Ishikawa (cell line): ENCODE data around the gene NKX1-2.
A peak's percentile ranks its signal among the peaks of the same experiment; 100 is the strongest.

Experiments used
- CEBPB ChIP-seq: IDR thresholded peaks from 2 replicates; pipeline ENCODE4 v1.6.1; 2012
- CREB1 ChIP-seq: IDR thresholded peaks from 2 replicates; pipeline ENCODE4 v1.6.1; 2012; ENCODE audit warnings: low read depth
- EGR1 ChIP-seq: IDR thresholded peaks from 2 replicates; pipeline ENCODE4 v1.6.1; 2012
- EP300 ChIP-seq: IDR thresholded peaks from 2 replicates; pipeline ENCODE4 v1.6.1; 2012; ENCODE audit warnings: borderline replicate concordance
- FOXM1 ChIP-seq: IDR thresholded peaks from 2 replicates; pipeline ENCODE4 v1.6.1; 2012; ENCODE audit warnings: low read depth, borderline replicate concordance
- NFIC ChIP-seq: IDR thresholded peaks from 2 replicates; pipeline ENCODE4 v1.6.1; 2012
- RAD21 ChIP-seq: IDR thresholded peaks from 2 replicates; pipeline ENCODE4 v1.6.1; 2012; ENCODE audit warnings: low read depth
- TAF1 ChIP-seq: IDR thresholded peaks from 2 replicates; pipeline ENCODE4 v1.6.1; 2012; ENCODE audit warnings: low read depth, mild to moderate bottlenecking
- TCF12 ChIP-seq: IDR thresholded peaks from 2 replicates; pipeline ENCODE4 v1.6.1; 2012; ENCODE audit warnings: low read depth
- TEAD4 ChIP-seq: IDR thresholded peaks from 2 replicates; pipeline ENCODE4 v1.6.1; 2012
- YY1 ChIP-seq: IDR thresholded peaks from 2 replicates; pipeline ENCODE4 v1.6.1; 2012; ENCODE audit warnings: low read depth
- ZBTB7A ChIP-seq: IDR thresholded peaks from 2 replicates; pipeline ENCODE4 v1.6.1; 2012; ENCODE audit warnings: low read depth
- TF ChIP-seq, protein P1 (sequence below): IDR thresholded peaks from 2 replicates; pipeline ENCODE4 v1.6.1; 2012
- TF ChIP-seq, protein P2 (sequence below): IDR thresholded peaks from 2 replicates; pipeline ENCODE4 v1.6.1; 2012
- TF ChIP-seq, protein P3 (sequence below): IDR thresholded peaks from 2 replicates; pipeline ENCODE4 v1.6.1; 2012; ENCODE audit warnings: low read depth, mild to moderate bottlenecking

NKX1-2 gene

DNA sequence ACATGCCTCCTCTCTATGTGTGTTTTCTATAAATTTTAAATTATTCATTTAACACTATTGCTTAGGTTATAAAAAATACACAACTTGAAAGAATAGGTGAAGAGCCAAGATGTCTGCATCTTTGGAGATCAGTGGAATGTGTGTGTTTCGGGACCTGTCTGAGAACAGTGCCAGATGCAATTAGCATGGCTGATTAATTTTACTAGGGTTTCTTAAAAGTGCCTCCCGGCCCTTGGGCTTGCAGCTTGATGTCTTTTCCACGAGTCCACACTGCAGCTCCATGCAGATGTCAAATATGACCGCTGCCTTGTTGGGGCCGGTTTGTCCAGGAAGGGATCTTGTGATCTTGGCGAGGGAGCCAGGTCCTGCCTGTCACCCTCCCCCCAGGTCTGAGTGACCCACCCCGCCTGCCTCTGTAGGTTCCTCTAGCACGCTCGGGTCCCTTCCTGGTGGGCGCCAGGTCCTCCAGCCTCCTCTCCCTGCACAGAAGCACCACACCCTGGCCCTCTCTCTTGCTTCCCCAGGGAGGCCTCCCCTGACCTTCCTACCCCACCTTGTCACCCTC, 32.5 kb upstream of the NKX1-2 start:
- TF ChIP-seq FOXM1 (no peak), CEBPB (no peak), RAD21 (no peak)
- TF ChIP-seq, protein P1, sequence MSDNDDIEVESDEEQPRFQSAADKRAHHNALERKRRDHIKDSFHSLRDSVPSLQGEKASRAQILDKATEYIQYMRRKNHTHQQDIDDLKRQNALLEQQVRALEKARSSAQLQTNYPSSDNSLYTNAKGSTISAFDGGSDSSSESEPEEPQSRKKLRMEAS = no peak

DNA sequence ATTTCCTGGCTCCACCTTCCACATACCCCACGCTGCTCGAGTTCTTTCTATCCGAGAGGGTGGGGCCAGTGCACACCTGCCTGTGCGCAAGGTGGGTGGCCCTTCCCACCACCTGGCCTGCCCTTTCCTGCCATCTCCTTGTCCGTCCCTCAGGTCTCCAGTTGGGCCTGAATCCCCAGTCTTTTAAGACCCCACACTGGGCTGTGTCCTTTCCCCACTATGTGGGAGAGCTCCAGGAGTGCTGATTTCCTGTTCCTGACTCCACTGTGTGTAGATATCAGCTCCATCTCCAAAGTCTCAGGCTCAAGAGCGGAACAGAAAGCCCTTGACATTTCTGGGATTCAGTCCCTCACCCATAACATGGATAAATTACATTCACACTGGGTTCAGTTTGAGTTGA, 31.9 kb upstream of the NKX1-2 start:
- TF ChIP-seq TCF12 (no peak), EGR1 (no peak), ZBTB7A (no peak)
- TF ChIP-seq, protein P1 = no peak

DNA sequence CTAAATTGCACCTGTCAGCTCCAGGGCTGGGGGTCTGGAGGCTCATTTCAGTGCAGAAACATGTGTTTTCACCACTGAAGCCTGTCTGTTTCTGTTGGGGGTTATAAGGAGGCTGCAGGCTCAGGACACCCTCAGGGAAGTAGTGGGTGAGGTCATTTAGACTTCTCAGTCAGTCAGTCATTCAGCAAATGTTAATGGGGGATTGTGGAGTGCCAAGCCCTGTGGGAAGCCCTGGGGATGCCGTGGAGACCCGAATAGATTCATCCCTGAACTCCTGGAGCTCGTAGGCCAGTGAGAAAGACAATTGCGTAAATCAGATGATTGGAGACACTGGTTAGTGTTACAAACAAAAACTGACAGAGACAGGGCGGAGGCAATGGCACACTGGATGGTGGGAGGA, 31.0 kb upstream of the NKX1-2 start:
- TF ChIP-seq, protein P2, sequence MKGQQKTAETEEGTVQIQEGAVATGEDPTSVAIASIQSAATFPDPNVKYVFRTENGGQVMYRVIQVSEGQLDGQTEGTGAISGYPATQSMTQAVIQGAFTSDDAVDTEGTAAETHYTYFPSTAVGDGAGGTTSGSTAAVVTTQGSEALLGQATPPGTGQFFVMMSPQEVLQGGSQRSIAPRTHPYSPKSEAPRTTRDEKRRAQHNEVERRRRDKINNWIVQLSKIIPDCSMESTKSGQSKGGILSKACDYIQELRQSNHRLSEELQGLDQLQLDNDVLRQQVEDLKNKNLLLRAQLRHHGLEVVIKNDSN = no peak
- TF ChIP-seq CEBPB (no peak), EGR1 (no peak), TEAD4 (no peak), CREB1 (no peak), TAF1 (no peak), EP300 (no peak), RAD21 (no peak), YY1 (no peak)
- TF ChIP-seq, protein P3, sequence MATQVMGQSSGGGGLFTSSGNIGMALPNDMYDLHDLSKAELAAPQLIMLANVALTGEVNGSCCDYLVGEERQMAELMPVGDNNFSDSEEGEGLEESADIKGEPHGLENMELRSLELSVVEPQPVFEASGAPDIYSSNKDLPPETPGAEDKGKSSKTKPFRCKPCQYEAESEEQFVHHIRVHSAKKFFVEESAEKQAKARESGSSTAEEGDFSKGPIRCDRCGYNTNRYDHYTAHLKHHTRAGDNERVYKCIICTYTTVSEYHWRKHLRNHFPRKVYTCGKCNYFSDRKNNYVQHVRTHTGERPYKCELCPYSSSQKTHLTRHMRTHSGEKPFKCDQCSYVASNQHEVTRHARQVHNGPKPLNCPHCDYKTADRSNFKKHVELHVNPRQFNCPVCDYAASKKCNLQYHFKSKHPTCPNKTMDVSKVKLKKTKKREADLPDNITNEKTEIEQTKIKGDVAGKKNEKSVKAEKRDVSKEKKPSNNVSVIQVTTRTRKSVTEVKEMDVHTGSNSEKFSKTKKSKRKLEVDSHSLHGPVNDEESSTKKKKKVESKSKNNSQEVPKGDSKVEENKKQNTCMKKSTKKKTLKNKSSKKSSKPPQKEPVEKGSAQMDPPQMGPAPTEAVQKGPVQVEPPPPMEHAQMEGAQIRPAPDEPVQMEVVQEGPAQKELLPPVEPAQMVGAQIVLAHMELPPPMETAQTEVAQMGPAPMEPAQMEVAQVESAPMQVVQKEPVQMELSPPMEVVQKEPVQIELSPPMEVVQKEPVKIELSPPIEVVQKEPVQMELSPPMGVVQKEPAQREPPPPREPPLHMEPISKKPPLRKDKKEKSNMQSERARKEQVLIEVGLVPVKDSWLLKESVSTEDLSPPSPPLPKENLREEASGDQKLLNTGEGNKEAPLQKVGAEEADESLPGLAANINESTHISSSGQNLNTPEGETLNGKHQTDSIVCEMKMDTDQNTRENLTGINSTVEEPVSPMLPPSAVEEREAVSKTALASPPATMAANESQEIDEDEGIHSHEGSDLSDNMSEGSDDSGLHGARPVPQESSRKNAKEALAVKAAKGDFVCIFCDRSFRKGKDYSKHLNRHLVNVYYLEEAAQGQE = no peak
- TF ChIP-seq, protein P1 = no peak

DNA sequence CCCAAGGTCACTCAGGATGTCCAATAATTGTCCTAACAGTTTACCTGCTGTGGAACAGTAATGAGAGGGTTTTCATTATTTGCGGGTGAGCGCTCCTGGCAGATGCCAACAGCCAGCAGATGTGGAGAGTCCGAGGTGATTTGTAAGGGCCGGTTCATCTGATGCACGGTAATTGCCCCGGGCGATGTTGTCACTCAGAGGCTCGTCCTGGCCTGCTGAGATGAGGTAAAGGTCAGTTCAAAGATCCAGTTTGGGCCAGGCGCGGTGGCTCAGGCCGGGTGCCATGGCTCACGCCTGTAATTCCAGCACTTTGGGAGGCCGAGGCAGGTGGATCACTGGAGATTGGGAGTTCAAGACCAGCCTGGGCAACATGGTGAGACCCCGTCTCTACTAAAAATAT, 28.7 kb upstream of the NKX1-2 start:
- TF ChIP-seq EP300 = no peak
- no peak for TF ChIP-seq TAF1
- TF ChIP-seq, protein P1 = no peak
- TF ChIP-seq ZBTB7A = no peak
- TF ChIP-seq TCF12 = no peak
- TF ChIP-seq NFIC = no peak
- TF ChIP-seq CREB1 = no peak

DNA sequence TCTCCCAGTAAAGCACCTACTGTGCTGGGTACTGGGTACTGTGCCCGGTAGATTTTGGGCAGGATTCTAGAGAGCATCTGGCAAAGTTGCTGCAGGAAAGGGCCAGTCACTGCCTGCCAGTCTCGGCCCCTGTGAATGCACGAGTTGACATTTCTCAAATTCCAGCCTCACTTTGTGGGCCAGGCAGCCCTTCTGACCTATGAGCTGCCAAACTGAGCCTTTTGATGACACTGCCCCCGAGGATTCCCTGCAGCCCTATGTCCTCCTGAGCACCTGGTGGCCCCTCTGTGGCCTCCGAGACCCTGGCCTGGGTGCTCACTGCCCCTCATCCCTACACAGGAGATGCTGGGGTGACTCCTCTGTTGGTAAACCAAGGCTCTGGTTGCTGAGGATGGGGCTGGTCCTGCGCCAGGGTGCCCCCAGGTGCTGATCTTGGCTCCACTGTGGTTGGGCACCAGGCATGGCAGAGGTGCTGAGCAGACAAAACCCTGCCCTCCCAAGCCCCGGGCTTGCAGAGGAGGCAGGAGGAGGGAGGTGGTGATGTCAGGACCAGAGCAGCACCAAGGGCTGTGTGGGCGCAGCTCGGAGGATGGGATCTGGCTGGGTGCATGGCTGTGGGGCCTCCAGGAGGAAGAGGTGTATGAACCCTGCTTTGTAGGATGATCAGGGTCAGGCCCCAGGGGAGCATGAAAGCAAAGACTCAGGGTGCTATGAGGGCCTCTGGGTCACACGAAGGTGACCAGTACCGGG, 28.0 kb upstream of the NKX1-2 start:
- TF ChIP-seq TEAD4 (peak; percentile 64), CEBPB (no peak)

DNA sequence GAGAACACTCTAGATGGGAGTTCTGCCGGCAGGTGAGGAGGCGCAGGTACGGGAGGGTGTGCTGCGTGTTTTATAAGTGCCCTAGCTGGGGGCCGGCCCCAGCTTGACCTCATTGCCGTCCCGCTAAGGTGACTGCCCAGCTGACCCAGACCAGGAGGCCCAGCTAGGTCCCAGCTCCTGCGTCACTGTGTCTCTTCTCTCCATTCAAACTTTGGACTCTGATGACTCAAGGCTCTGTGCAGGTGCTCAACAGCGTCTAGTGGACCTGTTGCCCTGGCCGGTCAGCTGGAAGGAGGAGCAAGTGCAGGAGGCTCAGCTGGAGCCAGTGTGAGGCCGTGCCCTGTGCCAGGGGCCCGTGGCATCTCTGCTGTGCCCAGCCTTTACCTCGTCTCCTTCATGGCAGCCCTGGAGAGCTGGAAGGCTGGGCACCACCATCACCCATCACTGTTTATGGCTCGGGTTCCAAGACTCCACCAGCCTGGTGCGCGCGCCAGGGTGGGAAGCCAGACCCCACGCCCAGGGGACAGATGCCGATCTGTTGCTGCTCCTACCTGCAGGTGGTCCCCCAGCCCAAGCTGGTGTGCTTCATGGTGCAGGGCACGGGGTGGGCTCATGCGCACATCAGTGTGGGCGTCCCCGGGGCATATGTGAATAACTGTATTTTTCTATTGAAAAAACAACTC, 26.3 kb upstream of the NKX1-2 start:
- no peak for TF ChIP-seq TEAD4
- TF ChIP-seq, protein P2 = no peak
- TF ChIP-seq, protein P3 = no peak
- no peak for TF ChIP-seq TAF1
- TF ChIP-seq RAD21 = no peak
- no peak for TF ChIP-seq YY1
- no peak for TF ChIP-seq FOXM1
- no peak for TF ChIP-seq EGR1
- TF ChIP-seq NFIC = no peak
- TF ChIP-seq CEBPB = no peak
- TF ChIP-seq EP300 = no peak
